Ishikawa (cell line): ENCODE data around the gene RAB31.

Source experiments
- CEBPB ChIP-seq: IDR thresholded peaks from 2 replicates; pipeline ENCODE4 v1.6.1; 2012
- CREB1 ChIP-seq: IDR thresholded peaks from 2 replicates; pipeline ENCODE4 v1.6.1; 2012; ENCODE audit warnings: low read depth
- EGR1 ChIP-seq: IDR thresholded peaks from 2 replicates; pipeline ENCODE4 v1.6.1; 2012
- EP300 ChIP-seq: IDR thresholded peaks from 2 replicates; pipeline ENCODE4 v1.6.1; 2012; ENCODE audit warnings: borderline replicate concordance
- FOXM1 ChIP-seq: IDR thresholded peaks from 2 replicates; pipeline ENCODE4 v1.6.1; 2012; ENCODE audit warnings: low read depth, borderline replicate concordance
- MAX ChIP-seq: IDR thresholded peaks from 2 replicates; pipeline ENCODE4 v1.6.1; 2012
- NFIC ChIP-seq: IDR thresholded peaks from 2 replicates; pipeline ENCODE4 v1.6.1; 2012
- RAD21 ChIP-seq: IDR thresholded peaks from 2 replicates; pipeline ENCODE4 v1.6.1; 2012; ENCODE audit warnings: low read depth
- REST ChIP-seq: IDR thresholded peaks from 2 replicates; pipeline ENCODE4 v1.6.1; 2012; ENCODE audit warnings: low read depth, mild to moderate bottlenecking
- TAF1 ChIP-seq: IDR thresholded peaks from 2 replicates; pipeline ENCODE4 v1.6.1; 2012; ENCODE audit warnings: low read depth, mild to moderate bottlenecking
- TCF12 ChIP-seq: IDR thresholded peaks from 2 replicates; pipeline ENCODE4 v1.6.1; 2012; ENCODE audit warnings: low read depth
- TEAD4 ChIP-seq: IDR thresholded peaks from 2 replicates; pipeline ENCODE4 v1.6.1; 2012
- USF1 ChIP-seq: IDR thresholded peaks from 2 replicates; pipeline ENCODE4 v1.6.1; 2012
- YY1 ChIP-seq: IDR thresholded peaks from 2 replicates; pipeline ENCODE4 v1.6.1; 2012; ENCODE audit warnings: low read depth
- ZBTB7A ChIP-seq: IDR thresholded peaks from 2 replicates; pipeline ENCODE4 v1.6.1; 2012; ENCODE audit warnings: low read depth

Gene RAB31

GRCh38 chr18:9739516-9739915 is 31.4 kb downstream of the RAB31 start:
- TF ChIP-seq FOXM1 (no peak), CEBPB (no peak), TAF1 (no peak), MAX (no peak), RAD21 (no peak), EP300 (no peak), TEAD4 (no peak), YY1 (no peak), CREB1 (no peak), EGR1 (no peak), ZBTB7A (no peak), NFIC (no peak), REST (no peak), TCF12 (no peak), USF1 (no peak)

GRCh38 chr18:9740071-9740470 is 32.0 kb downstream of the RAB31 start:
- TF ChIP-seq CEBPB = no peak
- no peak for TF ChIP-seq ZBTB7A
- TF ChIP-seq YY1 = no peak
- no peak for TF ChIP-seq TEAD4
- TF ChIP-seq MAX = no peak
- no peak for TF ChIP-seq FOXM1
- no peak for TF ChIP-seq EGR1
- no peak for TF ChIP-seq RAD21
- no peak for TF ChIP-seq CREB1
- no peak for TF ChIP-seq REST
- TF ChIP-seq TCF12 = no peak
- no peak for TF ChIP-seq NFIC
- no peak for TF ChIP-seq USF1
- TF ChIP-seq TAF1 = no peak
- no peak for TF ChIP-seq EP300

- TF ChIP-seq CREB1 (no peak), EP300 (no peak), REST (no peak), EGR1 (no peak), USF1 (no peak), ZBTB7A (no peak), RAD21 (no peak), YY1 (no peak), NFIC (no peak), CEBPB (no peak), TCF12 (no peak), MAX (no peak), FOXM1 (no peak), TAF1 (no peak), TEAD4 (no peak)
These were observed 33.3 kb downstream of the RAB31 start for GRCh38 chr18:9741406-9741792.
